Measurements from ENCODE around the gene AOAH.

Gene AOAH

DNA sequence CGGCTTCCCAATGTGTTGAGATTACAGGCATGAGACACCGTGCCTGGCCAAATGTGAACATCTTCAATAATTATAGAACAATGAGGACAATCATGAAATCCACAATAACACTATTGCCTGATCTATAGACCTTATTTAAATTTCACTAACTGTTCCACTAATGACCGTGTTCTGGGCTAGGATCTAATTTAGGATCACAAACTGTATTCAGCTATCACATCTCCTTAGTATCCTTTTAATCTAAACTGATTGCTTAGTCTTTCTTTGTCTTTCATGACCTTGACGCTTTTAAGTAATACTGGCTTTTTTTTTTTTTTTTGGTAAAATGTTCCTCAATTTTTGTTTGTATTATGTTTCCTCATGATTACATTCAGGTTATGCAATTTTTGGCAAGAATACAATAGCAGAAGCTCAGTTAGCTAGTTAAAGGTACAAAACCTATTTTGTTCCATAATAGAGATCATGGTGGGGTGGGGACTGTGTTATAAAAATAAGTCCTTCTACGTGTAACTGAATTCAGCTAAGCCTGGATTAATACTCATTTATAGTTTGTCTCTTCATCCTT lies 158.4 kb downstream of the AOAH start:
- H3K27me3 ChIP-seq (ENCODE audit: insufficient read depth, poor library complexity, severe bottlenecking), result no peaks in the 10 kb centered on the region
- H3K27ac ChIP-seq (replicated peaks), result peak overlapping the region; percentile 58
- no peak overlapping the region for H3K4me3 ChIP-seq (replicated peaks; ENCODE audit: insufficient read depth, low read length)
- DNase-seq (ENCODE audit: low read depth in 1 of 2, low spot score in 1 of 2), result peak; percentile 8 to 42
- no peak for TF ChIP-seq SPI1 (IDR thresholded peaks at IDR 0.05; ENCODE audit: borderline replicate concordance, low read depth)

DNA sequence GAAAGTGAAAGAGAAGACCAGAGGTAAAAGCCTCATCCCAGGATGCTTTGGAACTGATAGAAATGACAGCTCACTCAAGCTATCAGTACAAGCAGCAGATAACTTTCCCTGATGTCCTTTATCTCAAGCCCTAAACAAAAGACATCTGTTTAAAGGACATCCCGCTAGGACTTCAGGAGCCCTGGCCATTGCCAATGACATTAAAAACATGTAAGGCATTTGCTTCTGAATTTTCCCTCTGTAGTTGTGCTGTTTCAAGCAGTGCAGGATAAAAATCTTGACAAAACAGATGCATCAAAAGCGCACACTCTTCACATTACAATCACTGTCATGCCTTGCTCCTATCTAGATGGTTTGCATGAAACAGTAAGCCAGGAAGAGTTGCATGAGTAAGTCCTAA lies 159.8 kb downstream of the AOAH start:
- TF ChIP-seq POLR2AphosphoS5 (IDR thresholded peaks at IDR 0.05; ENCODE audit: low read depth), result no peak
- TF ChIP-seq GABPA (IDR thresholded peaks at IDR 0.05; ENCODE audit: low read depth), result no peak
- Histone ChIP-seq H3K27ac (replicated peaks) (no peak overlapping the region), H3K4me3 (replicated peaks; ENCODE audit: insufficient read depth, low read length) (no peak overlapping the region), H3K27me3 (ENCODE audit: insufficient read depth, poor library complexity, severe bottlenecking) (no peaks in the 10 kb centered on the region)
- no peak for DNase-seq (ENCODE audit: low read depth in 1 of 2, low spot score in 1 of 2)

DNA sequence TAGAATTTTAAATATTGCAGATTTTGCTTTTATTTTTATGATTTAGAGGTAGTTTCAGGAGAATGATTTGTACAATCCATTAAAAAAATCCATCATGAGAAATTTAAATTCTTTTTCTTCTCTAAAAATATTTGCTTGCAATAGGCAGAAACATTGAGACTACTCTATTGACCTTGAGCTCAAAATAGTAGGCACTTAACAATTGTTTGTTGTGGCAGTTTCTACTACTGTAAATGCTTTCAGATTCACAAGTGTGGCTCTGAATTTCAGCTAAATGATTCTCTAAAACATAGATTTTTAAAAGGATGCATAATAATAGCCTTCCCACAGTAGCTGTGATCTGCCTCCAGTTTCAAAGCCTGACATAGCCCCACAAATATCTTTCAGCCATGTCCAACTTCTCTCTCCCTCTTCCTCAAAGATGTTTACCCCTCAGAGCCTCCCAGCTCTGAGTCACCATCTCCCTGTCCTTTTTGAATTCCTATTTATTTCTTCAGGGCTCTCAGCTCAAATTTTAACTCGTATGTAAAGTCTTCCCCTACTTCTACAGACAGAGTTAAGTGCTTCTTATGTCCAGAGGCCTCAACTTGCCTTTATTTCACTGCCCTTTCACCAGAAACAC lies 160.5 kb downstream of the AOAH start:
- Histone ChIP-seq H3K4me3 (replicated peaks; ENCODE audit: insufficient read depth, low read length) (no peak overlapping the region), H3K27me3 (ENCODE audit: insufficient read depth, poor library complexity, severe bottlenecking) (no peaks in the 10 kb centered on the region), H3K27ac (replicated peaks) (no peak overlapping the region)
- TF ChIP-seq, protein P1, sequence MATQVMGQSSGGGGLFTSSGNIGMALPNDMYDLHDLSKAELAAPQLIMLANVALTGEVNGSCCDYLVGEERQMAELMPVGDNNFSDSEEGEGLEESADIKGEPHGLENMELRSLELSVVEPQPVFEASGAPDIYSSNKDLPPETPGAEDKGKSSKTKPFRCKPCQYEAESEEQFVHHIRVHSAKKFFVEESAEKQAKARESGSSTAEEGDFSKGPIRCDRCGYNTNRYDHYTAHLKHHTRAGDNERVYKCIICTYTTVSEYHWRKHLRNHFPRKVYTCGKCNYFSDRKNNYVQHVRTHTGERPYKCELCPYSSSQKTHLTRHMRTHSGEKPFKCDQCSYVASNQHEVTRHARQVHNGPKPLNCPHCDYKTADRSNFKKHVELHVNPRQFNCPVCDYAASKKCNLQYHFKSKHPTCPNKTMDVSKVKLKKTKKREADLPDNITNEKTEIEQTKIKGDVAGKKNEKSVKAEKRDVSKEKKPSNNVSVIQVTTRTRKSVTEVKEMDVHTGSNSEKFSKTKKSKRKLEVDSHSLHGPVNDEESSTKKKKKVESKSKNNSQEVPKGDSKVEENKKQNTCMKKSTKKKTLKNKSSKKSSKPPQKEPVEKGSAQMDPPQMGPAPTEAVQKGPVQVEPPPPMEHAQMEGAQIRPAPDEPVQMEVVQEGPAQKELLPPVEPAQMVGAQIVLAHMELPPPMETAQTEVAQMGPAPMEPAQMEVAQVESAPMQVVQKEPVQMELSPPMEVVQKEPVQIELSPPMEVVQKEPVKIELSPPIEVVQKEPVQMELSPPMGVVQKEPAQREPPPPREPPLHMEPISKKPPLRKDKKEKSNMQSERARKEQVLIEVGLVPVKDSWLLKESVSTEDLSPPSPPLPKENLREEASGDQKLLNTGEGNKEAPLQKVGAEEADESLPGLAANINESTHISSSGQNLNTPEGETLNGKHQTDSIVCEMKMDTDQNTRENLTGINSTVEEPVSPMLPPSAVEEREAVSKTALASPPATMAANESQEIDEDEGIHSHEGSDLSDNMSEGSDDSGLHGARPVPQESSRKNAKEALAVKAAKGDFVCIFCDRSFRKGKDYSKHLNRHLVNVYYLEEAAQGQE (IDR thresholded peaks at IDR 0.05; ENCODE audit: insufficient replicate concordance, low read depth), result no peak
- TF ChIP-seq POLR2AphosphoS5 (IDR thresholded peaks at IDR 0.05; ENCODE audit: low read depth) (no peak), GABPA (IDR thresholded peaks at IDR 0.05; ENCODE audit: low read depth) (no peak), SPI1 (IDR thresholded peaks at IDR 0.05; ENCODE audit: borderline replicate concordance, low read depth) (no peak)
- TF ChIP-seq, protein P2, sequence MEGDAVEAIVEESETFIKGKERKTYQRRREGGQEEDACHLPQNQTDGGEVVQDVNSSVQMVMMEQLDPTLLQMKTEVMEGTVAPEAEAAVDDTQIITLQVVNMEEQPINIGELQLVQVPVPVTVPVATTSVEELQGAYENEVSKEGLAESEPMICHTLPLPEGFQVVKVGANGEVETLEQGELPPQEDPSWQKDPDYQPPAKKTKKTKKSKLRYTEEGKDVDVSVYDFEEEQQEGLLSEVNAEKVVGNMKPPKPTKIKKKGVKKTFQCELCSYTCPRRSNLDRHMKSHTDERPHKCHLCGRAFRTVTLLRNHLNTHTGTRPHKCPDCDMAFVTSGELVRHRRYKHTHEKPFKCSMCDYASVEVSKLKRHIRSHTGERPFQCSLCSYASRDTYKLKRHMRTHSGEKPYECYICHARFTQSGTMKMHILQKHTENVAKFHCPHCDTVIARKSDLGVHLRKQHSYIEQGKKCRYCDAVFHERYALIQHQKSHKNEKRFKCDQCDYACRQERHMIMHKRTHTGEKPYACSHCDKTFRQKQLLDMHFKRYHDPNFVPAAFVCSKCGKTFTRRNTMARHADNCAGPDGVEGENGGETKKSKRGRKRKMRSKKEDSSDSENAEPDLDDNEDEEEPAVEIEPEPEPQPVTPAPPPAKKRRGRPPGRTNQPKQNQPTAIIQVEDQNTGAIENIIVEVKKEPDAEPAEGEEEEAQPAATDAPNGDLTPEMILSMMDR (IDR thresholded peaks at IDR 0.05; ENCODE audit: insufficient read depth, low read length), result no peak
- no peak for DNase-seq (ENCODE audit: low read depth in 1 of 2, low spot score in 1 of 2)

DNA sequence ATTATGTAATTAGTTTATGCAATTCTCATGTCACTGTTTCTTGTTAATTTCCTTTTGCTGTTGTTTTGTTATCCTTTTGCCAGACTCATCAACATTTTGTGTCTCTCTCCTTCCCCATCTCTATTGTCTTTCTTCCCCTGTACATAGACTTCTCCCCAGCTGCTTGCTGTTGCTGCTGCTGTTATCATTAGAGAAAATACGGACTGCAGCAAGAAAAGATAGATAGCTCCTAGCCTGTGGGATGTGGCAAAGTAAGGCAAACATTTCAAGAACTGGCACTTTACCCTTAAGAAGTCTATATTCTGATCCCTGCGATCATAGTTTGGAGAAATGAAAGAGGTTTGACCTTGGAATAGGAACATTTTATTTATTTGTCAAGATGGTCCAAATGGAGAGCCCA lies 162.2 kb downstream of the AOAH start:
- Histone ChIP-seq H3K27ac (replicated peaks) (no peak overlapping the region), H3K4me3 (replicated peaks; ENCODE audit: insufficient read depth, low read length) (no peak overlapping the region), H3K27me3 (ENCODE audit: insufficient read depth, poor library complexity, severe bottlenecking) (no peaks in the 10 kb centered on the region)
- DNase-seq (ENCODE audit: low read depth in 1 of 2, low spot score in 1 of 2), result no peak
- TF ChIP-seq GABPA (IDR thresholded peaks at IDR 0.05; ENCODE audit: low read depth), result no peak
- no peak for TF ChIP-seq SPI1 (IDR thresholded peaks at IDR 0.05; ENCODE audit: borderline replicate concordance, low read depth)
- TF ChIP-seq, protein P1 (IDR thresholded peaks at IDR 0.05; ENCODE audit: insufficient replicate concordance, low read depth), result no peak
- no peak for TF ChIP-seq POLR2AphosphoS5 (IDR thresholded peaks at IDR 0.05; ENCODE audit: low read depth)

DNA sequence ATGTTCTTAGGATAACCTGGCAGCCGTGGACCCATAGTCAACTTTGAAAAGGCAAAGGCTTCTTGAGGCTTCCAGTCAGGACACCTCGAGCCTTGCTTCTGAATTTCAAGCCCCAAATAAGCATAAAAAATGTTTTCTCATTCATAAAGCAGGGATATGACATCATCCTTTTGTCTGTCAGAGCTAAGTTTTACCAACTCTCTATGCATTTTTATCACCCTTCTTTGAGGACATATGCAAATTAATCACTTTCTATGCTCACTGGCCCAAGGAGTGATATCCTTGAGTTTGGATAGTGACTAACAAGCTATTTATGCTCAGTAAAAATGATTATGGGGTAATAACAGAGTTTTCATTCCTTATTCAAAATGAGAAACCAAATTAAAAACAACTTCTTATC lies 175.3 kb downstream of the AOAH start:
- TF ChIP-seq SPI1 (IDR thresholded peaks at IDR 0.05; ENCODE audit: borderline replicate concordance, low read depth), result no peak
- TF ChIP-seq POLR2AphosphoS5 (IDR thresholded peaks at IDR 0.05; ENCODE audit: low read depth), result no peak
- TF ChIP-seq, protein P2 (IDR thresholded peaks at IDR 0.05; ENCODE audit: insufficient read depth, low read length), result no peak
- TF ChIP-seq GABPA (IDR thresholded peaks at IDR 0.05; ENCODE audit: low read depth), result no peak
- TF ChIP-seq, protein P1 (IDR thresholded peaks at IDR 0.05; ENCODE audit: insufficient replicate concordance, low read depth), result no peak
- no peaks in the 10 kb centered on the region for H3K27me3 ChIP-seq (ENCODE audit: insufficient read depth, poor library complexity, severe bottlenecking)
- no peak overlapping the region for H3K27ac ChIP-seq (replicated peaks)
- DNase-seq (ENCODE audit: low read depth in 1 of 2, low spot score in 1 of 2), result no peak
- no peak overlapping the region for H3K4me3 ChIP-seq (replicated peaks; ENCODE audit: insufficient read depth, low read length)
